Endodermal cell (in vitro differentiated cells): ENCODE results near the gene PPP4R2. TPM values are rescaled to one million over a fixed set of nuclear protein-coding genes. Genes with fewer than 3 reads are reported as not detected.
A peak's percentile ranks its signal among the peaks of the same experiment; 100 is the strongest.

Experiments used
- DNase-seq: peaks from one replicate; pipeline ENCODE4 v3.0.0-alpha.2; 2017
- H3K27ac ChIP-seq: 2 replicates; pipeline ENCODE4 v1.5.1; 2013; ENCODE audit warnings: mild to moderate bottlenecking, low read depth, low read length, moderate library complexity
- H3K27me3 ChIP-seq: 2 replicates; pipeline ENCODE4 v1.6.1; 2013; ENCODE audit warnings: mild to moderate bottlenecking, low read length, moderate library complexity; ENCODE audit not compliant: insufficient read depth, control insufficient read depth, poor library complexity, severe bottlenecking
- H3K36me3 ChIP-seq: 2 replicates; pipeline ENCODE4 v1.7.0; 2013; ENCODE audit warnings: mild to moderate bottlenecking, low read length, moderate library complexity; ENCODE audit not compliant: control insufficient read depth, insufficient read depth
- H3K4me1 ChIP-seq: one replicate; pipeline ENCODE4 v1.7.0; 2013; ENCODE audit warnings: low read length; ENCODE audit not compliant: control insufficient read depth, insufficient read depth
- H3K4me3 ChIP-seq: 2 replicates; pipeline ENCODE4 v1.5.1; 2013; ENCODE audit warnings: mild to moderate bottlenecking, low read length, moderate library complexity
- H3K9ac ChIP-seq: 2 replicates; pipeline ENCODE4 v1.6.1; 2013; ENCODE audit warnings: mild to moderate bottlenecking, low read length, moderate library complexity; ENCODE audit not compliant: poor library complexity, severe bottlenecking; ENCODE audit errors: extremely low read depth
- H3K9me3 ChIP-seq: 2 replicates; pipeline ENCODE4 v1.6.1; 2013; ENCODE audit warnings: mild to moderate bottlenecking, low read length, moderate library complexity; ENCODE audit not compliant: control insufficient read depth
- H3K27ac Mint-ChIP-seq: 2 replicates; pipeline ENCODE4 v1.8.0; 2020; ENCODE audit warnings: mixed read lengths
- H3K27me3 Mint-ChIP-seq: 2 replicates; pipeline ENCODE4 v1.8.0; 2021; ENCODE audit warnings: mild to moderate bottlenecking, mixed read lengths; ENCODE audit not compliant: insufficient read depth
- H3K36me3 Mint-ChIP-seq: 2 replicates; pipeline ENCODE4 v1.8.0; 2020; ENCODE audit warnings: low read depth, mixed read lengths
- H3K4me1 Mint-ChIP-seq: 2 replicates; pipeline ENCODE4 v1.8.0; 2020; ENCODE audit warnings: mixed read lengths
- H3K4me3 Mint-ChIP-seq: 2 replicates; pipeline ENCODE4 v1.8.0; 2020; ENCODE audit warnings: mild to moderate bottlenecking, moderate library complexity, mixed read lengths
- H3K9me3 Mint-ChIP-seq: 2 replicates; pipeline ENCODE4 v1.8.0; 2020; ENCODE audit warnings: mild to moderate bottlenecking, mixed read lengths
- WGBS, 2 experiments: methylation state at CpG; one replicate each; pipeline versions ENCODE4 v1.1.5 to v1.1.7; 2013; ENCODE audit warnings: missing lambda C conversion rate in 2 of 2, mixed read lengths in 1 of 2; ENCODE audit not compliant: insufficient coverage in 1 of 2, insufficient read length in 1 of 2; 5-methylcytosine and 5-hydroxymethylcytosine counted together
- total RNA-seq, 2 donors: library from RNA; stranded (reverse); fragmentation: NEBNext Ultra II Directional in 1 of 2; extraction: Animal tissue kit (Norgen Biotek cat#: 25700) in 1 of 2; gene quantifications; 2 replicates in 1 of 2; 3 replicates in 1 of 2; pipeline ENCODE4 v1.2.1, GENCODE V29; 2021
- TF ChIP-seq, protein P1 (sequence below): fragments of 200-600 bp; sonication (generic); conservative IDR thresholded peaks from 2 replicates; pipeline ENCODE4 v1.5.0; 2021; ENCODE audit warnings: antibody characterized with exemption, mild to moderate bottlenecking

Gene PPP4R2
- total RNA-seq, 2 donors from 2014 or later, result 133 to 157 TPM

DNA sequence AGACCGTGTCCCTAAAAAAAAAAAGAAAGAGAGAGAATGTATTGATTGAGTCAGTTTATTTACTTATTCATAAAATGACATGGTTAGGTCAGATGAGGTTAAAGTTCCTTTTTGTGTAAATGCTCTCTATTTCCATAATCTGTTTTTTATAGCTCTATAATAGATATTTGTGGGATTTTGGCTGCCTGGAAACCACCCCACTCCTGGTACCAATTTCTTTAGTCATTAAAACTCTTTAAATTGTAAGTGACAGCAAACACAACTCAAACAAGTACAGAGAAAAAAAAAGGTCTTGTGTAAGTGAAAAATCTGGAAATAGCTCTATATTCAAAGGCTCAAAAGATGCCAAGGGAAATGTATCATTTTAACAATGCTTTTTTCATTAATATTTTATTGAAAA, 11.0 kb upstream of the PPP4R2 start:
- no peak overlapping the region for H3K9ac ChIP-seq
- no peak overlapping the region for H3K27ac ChIP-seq
- peaks cover 3% of the 10 kb centered on the region for H3K36me3 Mint-ChIP-seq
- H3K36me3 ChIP-seq, result no peaks in the 10 kb centered on the region
- no peaks in the 10 kb centered on the region for H3K4me1 ChIP-seq
- no peak for DNase-seq
- peak overlapping the region; percentile 58 for H3K4me3 ChIP-seq
- TF ChIP-seq, protein P1, sequence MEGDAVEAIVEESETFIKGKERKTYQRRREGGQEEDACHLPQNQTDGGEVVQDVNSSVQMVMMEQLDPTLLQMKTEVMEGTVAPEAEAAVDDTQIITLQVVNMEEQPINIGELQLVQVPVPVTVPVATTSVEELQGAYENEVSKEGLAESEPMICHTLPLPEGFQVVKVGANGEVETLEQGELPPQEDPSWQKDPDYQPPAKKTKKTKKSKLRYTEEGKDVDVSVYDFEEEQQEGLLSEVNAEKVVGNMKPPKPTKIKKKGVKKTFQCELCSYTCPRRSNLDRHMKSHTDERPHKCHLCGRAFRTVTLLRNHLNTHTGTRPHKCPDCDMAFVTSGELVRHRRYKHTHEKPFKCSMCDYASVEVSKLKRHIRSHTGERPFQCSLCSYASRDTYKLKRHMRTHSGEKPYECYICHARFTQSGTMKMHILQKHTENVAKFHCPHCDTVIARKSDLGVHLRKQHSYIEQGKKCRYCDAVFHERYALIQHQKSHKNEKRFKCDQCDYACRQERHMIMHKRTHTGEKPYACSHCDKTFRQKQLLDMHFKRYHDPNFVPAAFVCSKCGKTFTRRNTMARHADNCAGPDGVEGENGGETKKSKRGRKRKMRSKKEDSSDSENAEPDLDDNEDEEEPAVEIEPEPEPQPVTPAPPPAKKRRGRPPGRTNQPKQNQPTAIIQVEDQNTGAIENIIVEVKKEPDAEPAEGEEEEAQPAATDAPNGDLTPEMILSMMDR, result no peak
- no peak overlapping the region for H3K27ac Mint-ChIP-seq
- no peaks in the 10 kb centered on the region for H3K27me3 ChIP-seq
- no peaks in the 10 kb centered on the region for H3K27me3 Mint-ChIP-seq
- peaks cover 28% of the 10 kb centered on the region for H3K9me3 ChIP-seq
- no peak overlapping the region for H3K4me3 Mint-ChIP-seq
- peaks cover 1% of the 10 kb centered on the region for H3K4me1 Mint-ChIP-seq
- peaks cover 23% of the 10 kb centered on the region for H3K9me3 Mint-ChIP-seq
- 83 to 92% methylated on average over 1 of the region's 1 CpG for WGBS, 2 experiments

DNA sequence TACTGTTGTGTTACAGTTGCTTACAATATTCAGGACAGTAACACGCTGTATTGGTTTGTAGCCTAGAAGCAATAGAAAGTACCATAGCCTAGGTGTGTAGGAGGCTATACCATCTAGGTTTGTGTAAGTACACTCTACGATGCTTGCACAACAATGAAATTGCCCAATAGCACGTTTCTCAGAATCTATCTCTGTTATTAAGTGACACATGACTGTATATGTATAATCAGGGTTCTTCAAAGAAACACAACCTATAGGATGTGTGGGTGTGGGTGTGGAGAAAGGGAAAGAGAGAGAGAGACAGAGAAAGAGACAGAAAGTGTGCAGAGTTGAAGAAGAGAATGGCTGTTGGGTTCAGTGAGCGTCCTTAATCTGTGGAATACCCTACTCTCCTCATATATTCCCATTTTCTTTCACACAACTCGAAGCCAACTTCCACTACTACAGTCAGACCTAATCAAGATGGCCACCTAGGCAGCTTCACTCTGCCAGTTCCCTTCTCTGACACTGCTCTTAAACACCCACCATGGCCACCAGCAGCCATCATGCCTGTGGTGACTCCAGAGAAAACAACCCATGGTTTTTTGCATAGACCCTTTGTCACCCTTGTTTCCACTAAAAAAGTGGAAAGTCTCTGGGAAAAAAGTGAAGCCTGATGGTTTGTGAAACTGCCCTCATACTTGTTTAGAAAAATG, 5.8 kb upstream of the PPP4R2 start:
- H3K27ac ChIP-seq, result no peak overlapping the region
- no peak overlapping the region for H3K27ac Mint-ChIP-seq
- peaks cover 4% of the 10 kb centered on the region for H3K4me1 Mint-ChIP-seq
- no peak overlapping the region for H3K9ac ChIP-seq
- H3K36me3 ChIP-seq, result no peaks in the 10 kb centered on the region
- no peak overlapping the region for H3K4me3 ChIP-seq
- H3K36me3 Mint-ChIP-seq, result peaks cover 3% of the 10 kb centered on the region
- TF ChIP-seq, protein P1, result no peak
- H3K4me1 ChIP-seq, result no peaks in the 10 kb centered on the region
- no peak for DNase-seq
- WGBS, 2 experiments, result 91 to 94% methylated on average over 4 to 5 of the region's 5 CpGs
- peaks cover 5% of the 10 kb centered on the region for H3K9me3 Mint-ChIP-seq
- peaks cover 9% of the 10 kb centered on the region for H3K9me3 ChIP-seq
- H3K4me3 Mint-ChIP-seq, result no peak overlapping the region
- no peaks in the 10 kb centered on the region for H3K27me3 Mint-ChIP-seq
- no peaks in the 10 kb centered on the region for H3K27me3 ChIP-seq

DNA sequence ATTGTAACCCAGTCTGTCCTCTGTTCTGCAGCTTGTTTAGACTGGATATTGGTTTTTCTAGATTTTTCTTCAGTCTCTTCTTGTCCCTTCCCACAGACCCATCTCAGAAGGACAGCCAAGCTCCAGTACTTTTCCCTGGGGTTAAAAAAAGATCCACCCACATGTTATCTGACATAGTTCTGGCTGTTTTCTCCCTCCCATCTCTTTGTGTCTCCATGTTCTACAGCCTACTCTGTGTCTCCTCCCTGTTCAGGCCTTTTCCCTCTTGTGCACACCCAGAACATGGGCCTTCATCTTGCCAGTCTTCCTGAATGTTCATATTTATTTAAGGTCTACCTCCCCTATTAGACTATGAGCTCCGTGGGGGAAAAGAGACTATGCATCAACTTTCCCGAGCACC, 5.1 kb upstream of the PPP4R2 start:
- H3K4me1 Mint-ChIP-seq, result peaks cover 4% of the 10 kb centered on the region
- no peaks in the 10 kb centered on the region for H3K36me3 Mint-ChIP-seq
- no peak overlapping the region for H3K4me3 Mint-ChIP-seq
- no peaks in the 10 kb centered on the region for H3K4me1 ChIP-seq
- 90 to 100% methylated on average over 2 of the region's 2 CpGs for WGBS, 2 experiments
- TF ChIP-seq, protein P1, result no peak
- no peaks in the 10 kb centered on the region for H3K27me3 ChIP-seq
- no peak for DNase-seq
- peaks cover 3% of the 10 kb centered on the region for H3K9me3 ChIP-seq
- H3K9me3 Mint-ChIP-seq, result no peaks in the 10 kb centered on the region
- H3K27me3 Mint-ChIP-seq, result no peaks in the 10 kb centered on the region
- H3K9ac ChIP-seq, result no peak overlapping the region
- H3K27ac Mint-ChIP-seq, result no peak overlapping the region
- no peaks in the 10 kb centered on the region for H3K36me3 ChIP-seq
- H3K27ac ChIP-seq, result no peak overlapping the region
- H3K4me3 ChIP-seq, result no peak overlapping the region
